ENCODE results near the gene MAGEF1. TPM values are rescaled to one million over a fixed set of nuclear protein-coding genes. Genes with fewer than 3 reads are reported as not detected.

Gene MAGEF1
- 10 to 100 TPM; 20.6 to 22.5 TPM for total RNA-seq

GRCh38 chr3:184711493-184712247 is at the start of gene MAGEF1:
MAGEF1 (minus strand) TSS chr3:184712064; CDS start chr3:184711821, 243 bp downstream.
- Mint-ChIP-seq H3K27ac (peak within 1 kb of the TSS; percentile 91), H3K36me3 (peaks cover 32% of the 10 kb centered on the region), H3K9me3 (peaks cover 6% of the 10 kb centered on the region), H3K27me3 (no peaks in the 10 kb centered on the region), H3K4me3 (peak within 1 kb of the TSS; percentile 92), H3K4me1 (ENCODE audit: low read depth) (peaks cover 39% of the 10 kb centered on the region)
- CTCF ChIA-PET = interaction anchor here (1.2 to 2.3 kb wide), 2 partner anchors 150 to 330 kb away, joined by 5 to 15 read pairs; partner anchors contain the start of gene EPHB3
- DNase-seq = peak; percentile 87
- intact Hi-C loops (cut with micrococcal nuclease) = loop anchor here (1.0 to 5.0 kb wide), 4 partner anchors 55 to 349 kb away; partner anchors contain the start of genes CLCN2, EPHB3 and POLR2H
- POLR2A ChIA-PET = interaction anchor here (0.9 to 2.0 kb wide), 5 partner anchors 13 to 350 kb away, joined by 3 to 6 read pairs (median 4); partner anchors contain the start of genes CLCN2, EPHB3 and POLR2H

- POLR2A ChIA-PET = no interaction called here
- Mint-ChIP-seq H3K4me3 (no peak overlapping the region), H3K4me1 (ENCODE audit: low read depth) (no peaks in the 10 kb centered on the region), H3K9me3 (no peaks in the 10 kb centered on the region), H3K27me3 (no peaks in the 10 kb centered on the region), H3K27ac (no peak overlapping the region), H3K36me3 (no peaks in the 10 kb centered on the region)
- intact Hi-C loops (cut with micrococcal nuclease) = no loop called here
- CTCF ChIA-PET = no interaction called here
- no peak for DNase-seq
Observed at GRCh38 chr3:184761075-184761841, 49.4 kb upstream of the MAGEF1 start.

GRCh38 chr3:184760337-184761074 is 48.6 kb upstream of the MAGEF1 start:
- Mint-ChIP-seq H3K4me1 (ENCODE audit: low read depth) (no peaks in the 10 kb centered on the region), H3K9me3 (no peaks in the 10 kb centered on the region), H3K36me3 (no peaks in the 10 kb centered on the region), H3K27ac (no peak overlapping the region), H3K27me3 (no peaks in the 10 kb centered on the region), H3K4me3 (no peak overlapping the region)
- DNase-seq = no peak
- POLR2A ChIA-PET = no interaction called here
- intact Hi-C loops (cut with micrococcal nuclease) = no loop called here
- CTCF ChIA-PET = no interaction called here

GRCh38 chr3:184759666-184760200 is 47.9 kb upstream of the MAGEF1 start:
- Mint-ChIP-seq H3K9me3 (no peaks in the 10 kb centered on the region), H3K27ac (no peak overlapping the region), H3K4me1 (ENCODE audit: low read depth) (no peaks in the 10 kb centered on the region), H3K27me3 (no peaks in the 10 kb centered on the region), H3K4me3 (no peak overlapping the region), H3K36me3 (no peaks in the 10 kb centered on the region)
- intact Hi-C loops (cut with micrococcal nuclease) = no loop called here
- CTCF ChIA-PET = no interaction called here
- POLR2A ChIA-PET = no interaction called here
- no peak for DNase-seq

GRCh38 chr3:184758056-184758455 is 46.2 kb upstream of the MAGEF1 start:
- DNase-seq = no peak
- Mint-ChIP-seq H3K4me1 (ENCODE audit: low read depth) (no peaks in the 10 kb centered on the region), H3K36me3 (no peaks in the 10 kb centered on the region), H3K27ac (no peak overlapping the region), H3K9me3 (no peaks in the 10 kb centered on the region), H3K27me3 (no peaks in the 10 kb centered on the region), H3K4me3 (no peak overlapping the region)
- CTCF ChIA-PET = interaction anchor here (1.0 to 1.4 kb wide), 2 partner anchors 20 to 197 kb away, joined by 3 to 4 read pairs; partner anchors contain the start of gene EPHB3
- intact Hi-C loops (cut with micrococcal nuclease) = no loop called here
- POLR2A ChIA-PET = no interaction called here

- H3K27me3 Mint-ChIP-seq = no peaks in the 10 kb centered on the region
- H3K4me3 Mint-ChIP-seq = no peak overlapping the region
- intact Hi-C loops (cut with micrococcal nuclease) = no loop called here
- H3K9me3 Mint-ChIP-seq = no peaks in the 10 kb centered on the region
- no peaks in the 10 kb centered on the region for H3K4me1 Mint-ChIP-seq (ENCODE audit: low read depth)
- ChIA-PET POLR2A (no interaction called here), CTCF (interaction anchor here (1.0 to 1.9 kb wide), 3 partner anchors 21 to 196 kb away, joined by 3 to 7 read pairs (median 4); partner anchors contain the start of gene EPHB3)
- no peaks in the 10 kb centered on the region for H3K36me3 Mint-ChIP-seq
- no peak overlapping the region for H3K27ac Mint-ChIP-seq
- no peak for DNase-seq
Observed at GRCh38 chr3:184757022-184757651, 45.3 kb upstream of the MAGEF1 start.

- H3K4me1 Mint-ChIP-seq (ENCODE audit: low read depth) = no peaks in the 10 kb centered on the region
- intact Hi-C loops (cut with micrococcal nuclease) = no loop called here
- no peak for DNase-seq
- no peaks in the 10 kb centered on the region for H3K9me3 Mint-ChIP-seq
- ChIA-PET POLR2A (no interaction called here), CTCF (interaction anchor here (1.4 to 1.9 kb wide), 2 partner anchors 22 to 195 kb away, joined by 4 to 7 read pairs; partner anchors contain the start of gene EPHB3)
- H3K36me3 Mint-ChIP-seq = no peaks in the 10 kb centered on the region
- no peaks in the 10 kb centered on the region for H3K27me3 Mint-ChIP-seq
- no peak overlapping the region for H3K4me3 Mint-ChIP-seq
- no peak overlapping the region for H3K27ac Mint-ChIP-seq
Observed at GRCh38 chr3:184756151-184757021, 44.5 kb upstream of the MAGEF1 start.

- intact Hi-C loops (cut with micrococcal nuclease) = no loop called here
- Mint-ChIP-seq H3K9me3 (no peaks in the 10 kb centered on the region), H3K4me1 (ENCODE audit: low read depth) (no peaks in the 10 kb centered on the region), H3K36me3 (no peaks in the 10 kb centered on the region), H3K4me3 (no peak overlapping the region), H3K27ac (no peak overlapping the region), H3K27me3 (peaks cover under 1% of the 10 kb centered on the region)
- DNase-seq = no peak
- ChIA-PET CTCF (interaction anchor here (1.9 kb wide), 1 partner anchor 194 kb away, joined by 7 read pairs; the partner anchor contains the start of gene EPHB3), POLR2A (no interaction called here)
Observed at GRCh38 chr3:184755315-184755731, 43.5 kb upstream of the MAGEF1 start.

- no peaks in the 10 kb centered on the region for H3K9me3 Mint-ChIP-seq
- no peak for DNase-seq
- ChIA-PET POLR2A (no interaction called here), CTCF (interaction anchor here (1.1 kb wide), 1 partner anchor 191 kb away, joined by 3 read pairs; the partner anchor contains the start of gene EPHB3)
- no peak overlapping the region for H3K4me3 Mint-ChIP-seq
- H3K4me1 Mint-ChIP-seq (ENCODE audit: low read depth) = peaks cover 9% of the 10 kb centered on the region
- peaks cover 12% of the 10 kb centered on the region for H3K27me3 Mint-ChIP-seq
- intact Hi-C loops (cut with micrococcal nuclease) = no loop called here
- no peak overlapping the region for H3K27ac Mint-ChIP-seq
- no peaks in the 10 kb centered on the region for H3K36me3 Mint-ChIP-seq
Observed at GRCh38 chr3:184752361-184752760, 40.5 kb upstream of the MAGEF1 start.

- no peak overlapping the region for H3K27ac Mint-ChIP-seq
- no peaks in the 10 kb centered on the region for H3K36me3 Mint-ChIP-seq
- ChIA-PET CTCF (interaction anchor here (4.2 kb wide), 1 partner anchor 190 kb away, joined by 20 read pairs; the partner anchor contains the start of gene EPHB3), POLR2A (no interaction called here)
- H3K4me1 Mint-ChIP-seq (ENCODE audit: low read depth) = peaks cover 9% of the 10 kb centered on the region
- intact Hi-C loops (cut with micrococcal nuclease) = no loop called here
- peaks cover 12% of the 10 kb centered on the region for H3K27me3 Mint-ChIP-seq
- H3K4me3 Mint-ChIP-seq = no peak overlapping the region
- no peak for DNase-seq
- no peaks in the 10 kb centered on the region for H3K9me3 Mint-ChIP-seq
Observed at GRCh38 chr3:184751204-184752040, 39.6 kb upstream of the MAGEF1 start.

All from activated CD4-positive, alpha-beta memory T cell treated with anti-CD3 and anti-CD28 coated beads for 36 hours (primary cell).